HepG2 (cell line): Measurements from ENCODE around the gene LAMP2. TPM values are rescaled to one million over a fixed set of nuclear protein-coding genes. Genes with fewer than 3 reads are reported as not detected.

ENCODE experiments used
- ARNTL ChIP-seq: sonication (generic); formaldehyde crosslinking; IDR thresholded peaks from 2 replicates; pipeline ENCODE4 v1.4.0; 2020; ENCODE audit warnings: mild to moderate bottlenecking, missing genetic modification reagents
- CREB1 ChIP-seq, 2 experiments: fragments of 450-650 bp in 1 of 2; IDR thresholded peaks; 2 replicates each; pipeline ENCODE4 v1.6.1; 2016 to 2017; ENCODE audit warnings: control low read depth in 1 of 2, mild to moderate bottlenecking in 1 of 2, missing compliant biosample characterization in 1 of 2, missing genetic modification characterization in 1 of 2
- NFATC3 ChIP-seq: sonication (generic); formaldehyde crosslinking; IDR thresholded peaks from 2 replicates; pipeline ENCODE4 v1.5.1; 2020; ENCODE audit warnings: mild to moderate bottlenecking, missing genetic modification reagents
- TCF7 ChIP-seq: sonication (generic); IDR thresholded peaks from 2 replicates; pipeline ENCODE4 v1.6.1; 2016; ENCODE audit warnings: antibody characterized with exemption, low read depth
- ZMYM2 ChIP-seq: sonication (generic); formaldehyde crosslinking; IDR thresholded peaks from 2 replicates; pipeline ENCODE4 v1.8.0; 2022; ENCODE audit warnings: mild to moderate bottlenecking, missing genetic modification reagents
- ZNF558 ChIP-seq: sonication (generic); formaldehyde crosslinking; IDR thresholded peaks from 2 replicates; pipeline ENCODE4 v1.9.0; 2022; ENCODE audit warnings: mild to moderate bottlenecking, missing genetic modification reagents, borderline replicate concordance
- polyA plus RNA-seq, 8 experiments: library from polyadenylated mRNA; depleted of rRNA in 3 of 8; stranded (reverse) in 7 of 8; unstranded in 1 of 8; fragments of >200 nt; fragmentation: Illumina TruSeq in 4 of 8; extraction: Trizol in 4 of 8; gene quantifications; 2 replicates each; pipeline versions ENCODE4 v1.2.1 to v1.2.3, GENCODE V29; 2011 to 2016; ENCODE audit warnings: low read depth in 4 of 8, missing spikeins in 1 of 8, mixed read lengths in 1 of 8; ENCODE audit not compliant: insufficient read depth in 1 of 8
- total RNA-seq, 5 experiments: library from RNA; depleted of rRNA; stranded (reverse); fragments of >200 nt; fragmentation: Illumina TruSeq; extraction: Trizol; gene quantifications; 2 replicates each; pipeline ENCODE4 v1.2.3, GENCODE V29; 2016; ENCODE audit warnings: low read depth in 1 of 5
- TF ChIP-seq, protein P1 (sequence below), 2 experiments: fragments of 450-650 bp in 1 of 2; sonication (generic) in 1 of 2; formaldehyde crosslinking in 1 of 2; IDR thresholded peaks; 2 replicates each; pipeline versions ENCODE4 v1.6.1 to v1.8.0; 2016 to 2022; ENCODE audit warnings: antibody characterized with exemption in 1 of 2, mild to moderate bottlenecking in 1 of 2, missing genetic modification reagents in 1 of 2
- TF ChIP-seq, protein P2 (sequence below): sonication (generic); formaldehyde crosslinking; conservative IDR thresholded peaks from 2 replicates; pipeline ENCODE4 v1.8.0; 2022; ENCODE audit warnings: missing genetic modification reagents
- TF ChIP-seq, protein P3 (sequence below): sonication (generic); formaldehyde crosslinking; IDR thresholded peaks from 2 replicates; pipeline ENCODE4 v1.5.1; 2020; ENCODE audit warnings: mild to moderate bottlenecking, moderate library complexity, missing genetic modification reagents

LAMP2 gene
- total and polyA plus RNA-seq, 2 of the 13 experiments (the other 11 are each of a cell fraction or from before 2014, with no cell fraction given), result 127 to 170 TPM

DNA sequence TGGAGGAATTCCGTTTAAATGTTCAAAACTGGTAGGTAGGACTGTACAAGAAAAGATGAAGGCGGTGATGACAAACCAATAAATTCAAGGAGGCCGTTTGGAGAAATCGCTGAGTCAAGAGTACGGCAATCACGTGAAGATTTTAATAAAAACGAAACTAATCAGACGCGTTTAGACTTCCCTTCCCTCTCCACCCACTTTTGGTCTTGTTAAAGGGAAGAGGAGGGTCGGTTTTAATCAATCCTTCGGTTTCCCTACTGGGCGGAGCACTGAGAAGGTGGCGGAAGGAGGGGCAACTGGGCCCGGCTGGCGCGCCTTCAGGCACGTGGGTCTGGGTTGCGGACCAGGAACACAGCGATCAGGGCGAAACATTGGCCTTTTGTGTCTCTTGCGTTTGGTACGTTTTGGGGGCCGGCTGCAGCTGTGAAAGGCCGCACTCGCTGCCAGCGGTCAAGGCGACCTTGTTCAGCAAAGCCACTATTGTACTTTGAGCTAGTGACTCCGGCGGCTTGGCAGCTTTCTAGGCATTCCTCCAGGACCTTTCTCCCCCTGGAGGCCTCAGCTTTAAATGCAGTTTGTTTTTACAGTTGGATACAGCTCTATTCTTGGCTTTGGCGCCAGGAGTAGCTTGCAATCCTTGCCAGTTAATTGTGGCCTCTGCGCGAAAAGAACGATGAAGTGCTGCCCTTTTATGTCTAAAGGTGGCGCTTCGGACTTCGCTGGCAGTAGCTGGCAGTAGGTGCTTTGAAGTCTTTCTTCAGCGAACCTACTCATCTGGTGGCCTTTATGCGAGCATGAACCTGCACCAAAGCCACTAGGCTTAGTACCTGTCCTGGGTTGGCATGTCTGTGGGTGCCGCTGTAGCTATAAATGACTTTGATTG is 16.8 kb upstream of the LAMP2 start (continued):
- TF ChIP-seq, protein P1, sequence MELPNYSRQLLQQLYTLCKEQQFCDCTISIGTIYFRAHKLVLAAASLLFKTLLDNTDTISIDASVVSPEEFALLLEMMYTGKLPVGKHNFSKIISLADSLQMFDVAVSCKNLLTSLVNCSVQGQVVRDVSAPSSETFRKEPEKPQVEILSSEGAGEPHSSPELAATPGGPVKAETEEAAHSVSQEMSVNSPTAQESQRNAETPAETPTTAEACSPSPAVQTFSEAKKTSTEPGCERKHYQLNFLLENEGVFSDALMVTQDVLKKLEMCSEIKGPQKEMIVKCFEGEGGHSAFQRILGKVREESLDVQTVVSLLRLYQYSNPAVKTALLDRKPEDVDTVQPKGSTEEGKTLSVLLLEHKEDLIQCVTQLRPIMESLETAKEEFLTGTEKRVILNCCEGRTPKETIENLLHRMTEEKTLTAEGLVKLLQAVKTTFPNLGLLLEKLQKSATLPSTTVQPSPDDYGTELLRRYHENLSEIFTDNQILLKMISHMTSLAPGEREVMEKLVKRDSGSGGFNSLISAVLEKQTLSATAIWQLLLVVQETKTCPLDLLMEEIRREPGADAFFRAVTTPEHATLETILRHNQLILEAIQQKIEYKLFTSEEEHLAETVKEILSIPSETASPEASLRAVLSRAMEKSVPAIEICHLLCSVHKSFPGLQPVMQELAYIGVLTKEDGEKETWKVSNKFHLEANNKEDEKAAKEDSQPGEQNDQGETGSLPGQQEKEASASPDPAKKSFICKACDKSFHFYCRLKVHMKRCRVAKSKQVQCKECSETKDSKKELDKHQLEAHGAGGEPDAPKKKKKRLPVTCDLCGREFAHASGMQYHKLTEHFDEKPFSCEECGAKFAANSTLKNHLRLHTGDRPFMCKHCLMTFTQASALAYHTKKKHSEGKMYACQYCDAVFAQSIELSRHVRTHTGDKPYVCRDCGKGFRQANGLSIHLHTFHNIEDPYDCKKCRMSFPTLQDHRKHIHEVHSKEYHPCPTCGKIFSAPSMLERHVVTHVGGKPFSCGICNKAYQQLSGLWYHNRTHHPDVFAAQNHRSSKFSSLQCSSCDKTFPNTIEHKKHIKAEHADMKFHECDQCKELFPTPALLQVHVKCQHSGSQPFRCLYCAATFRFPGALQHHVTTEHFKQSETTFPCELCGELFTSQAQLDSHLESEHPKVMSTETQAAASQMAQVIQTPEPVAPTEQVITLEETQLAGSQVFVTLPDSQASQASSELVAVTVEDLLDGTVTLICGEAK (IDR thresholded peaks at IDR 0.05), result no peak
- TF ChIP-seq, protein P1 (CRISPR knock-in tag; IDR thresholded peaks at IDR 0.05), result peak; percentile 53; the same call in 1 of the 2 replicates
- peak; percentile 39; the same call in 1 of the 2 replicates for TF ChIP-seq ZNF558
- TF ChIP-seq NFATC3 (CRISPR knock-in tag), result no peak
- TF ChIP-seq ARNTL, result peak; percentile 71; the same call in 1 of the 2 replicates
- TF ChIP-seq ZMYM2 (CRISPR knock-in tag), result 0 out of 2 replicates have a peak, but pooled peaks have one; percentile 48
- TF ChIP-seq, protein P2, sequence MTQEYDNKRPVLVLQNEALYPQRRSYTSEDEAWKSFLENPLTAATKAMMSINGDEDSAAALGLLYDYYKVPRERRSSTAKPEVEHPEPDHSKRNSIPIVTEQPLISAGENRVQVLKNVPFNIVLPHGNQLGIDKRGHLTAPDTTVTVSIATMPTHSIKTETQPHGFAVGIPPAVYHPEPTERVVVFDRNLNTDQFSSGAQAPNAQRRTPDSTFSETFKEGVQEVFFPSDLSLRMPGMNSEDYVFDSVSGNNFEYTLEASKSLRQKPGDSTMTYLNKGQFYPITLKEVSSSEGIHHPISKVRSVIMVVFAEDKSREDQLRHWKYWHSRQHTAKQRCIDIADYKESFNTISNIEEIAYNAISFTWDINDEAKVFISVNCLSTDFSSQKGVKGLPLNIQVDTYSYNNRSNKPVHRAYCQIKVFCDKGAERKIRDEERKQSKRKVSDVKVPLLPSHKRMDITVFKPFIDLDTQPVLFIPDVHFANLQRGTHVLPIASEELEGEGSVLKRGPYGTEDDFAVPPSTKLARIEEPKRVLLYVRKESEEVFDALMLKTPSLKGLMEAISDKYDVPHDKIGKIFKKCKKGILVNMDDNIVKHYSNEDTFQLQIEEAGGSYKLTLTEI (CRISPR knock-in tag), result no peak
- TF ChIP-seq, protein P3, sequence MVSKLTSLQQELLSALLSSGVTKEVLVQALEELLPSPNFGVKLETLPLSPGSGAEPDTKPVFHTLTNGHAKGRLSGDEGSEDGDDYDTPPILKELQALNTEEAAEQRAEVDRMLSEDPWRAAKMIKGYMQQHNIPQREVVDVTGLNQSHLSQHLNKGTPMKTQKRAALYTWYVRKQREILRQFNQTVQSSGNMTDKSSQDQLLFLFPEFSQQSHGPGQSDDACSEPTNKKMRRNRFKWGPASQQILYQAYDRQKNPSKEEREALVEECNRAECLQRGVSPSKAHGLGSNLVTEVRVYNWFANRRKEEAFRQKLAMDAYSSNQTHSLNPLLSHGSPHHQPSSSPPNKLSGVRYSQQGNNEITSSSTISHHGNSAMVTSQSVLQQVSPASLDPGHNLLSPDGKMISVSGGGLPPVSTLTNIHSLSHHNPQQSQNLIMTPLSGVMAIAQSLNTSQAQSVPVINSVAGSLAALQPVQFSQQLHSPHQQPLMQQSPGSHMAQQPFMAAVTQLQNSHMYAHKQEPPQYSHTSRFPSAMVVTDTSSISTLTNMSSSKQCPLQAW, result peak; percentile 27; the same call in 1 of the 2 replicates
- peak; percentile 57; the same call in 1 of the 2 replicates for TF ChIP-seq TCF7
- TF ChIP-seq CREB1 (IDR thresholded peaks at IDR 0.05), result no peak
- peak; percentile 55 for TF ChIP-seq CREB1 (CRISPR knock-in tag; IDR thresholded peaks at IDR 0.05)
